Measurements from ENCODE around the gene LRP1-AS. TPM values are rescaled to one million over a fixed set of nuclear protein-coding genes. Genes with fewer than 3 reads are reported as not detected.
A peak's percentile ranks its signal among the peaks of the same experiment; 100 is the strongest.

Gene LRP1-AS
- total RNA-seq, 1 experiment from 2014 or later = not detected

- no peak for DNase-seq (ENCODE audit: low spot score)
Measured at GRCh38 chr12:57099047-57099714, 48.2 kb downstream of the LRP1-AS start.

- no peak for DNase-seq (ENCODE audit: low spot score)
Measured at GRCh38 chr12:57098546-57098945, 48.9 kb downstream of the LRP1-AS start.

GRCh38 chr12:57097554-57097835 lies 49.9 kb downstream of the LRP1-AS start:
- DNase-seq (ENCODE audit: low spot score) = no peak

- no peak for DNase-seq (ENCODE audit: low spot score)
Measured at GRCh38 chr12:57096748-57097553, 50.5 kb downstream of the LRP1-AS start.

- peak; percentile 13 for DNase-seq (ENCODE audit: low spot score)
Measured at GRCh38 chr12:57096099-57096572, 51.3 kb downstream of the LRP1-AS start.

- no peak for DNase-seq (ENCODE audit: low spot score)
Measured at GRCh38 chr12:57095440-57095839, 52.0 kb downstream of the LRP1-AS start.

Other genes starting within 250 kb of the LRP1-AS start
- gene SDR9C7, start 213.2 kb downstream of the LRP1-AS start, total RNA-seq (2014; rRNA removed; shearing (Covaris generic)) = 0.14 TPM in 1 of 2 replicates, not detected in the other
- 0.25 TPM in 1 of 2 replicates, not detected in the other for gene RDH16, start 190.0 kb downstream of the LRP1-AS start, total RNA-seq (2014; rRNA removed; shearing (Covaris generic))
- 3.4 and 3.8 TPM in 2 replicates for gene ZBTB39, start 141.1 kb downstream of the LRP1-AS start, total RNA-seq (2014; rRNA removed; shearing (Covaris generic))
- gene TAC3, start 131.1 kb downstream of the LRP1-AS start, total RNA-seq (2014; rRNA removed; shearing (Covaris generic)) = not detected in 2 replicates
- not detected in 2 replicates for gene MYO1A, start 97.5 kb downstream of the LRP1-AS start, total RNA-seq (2014; rRNA removed; shearing (Covaris generic))
- gene NEMP1, start 68.8 kb downstream of the LRP1-AS start, total RNA-seq (2014; rRNA removed; shearing (Covaris generic)) = 10.5 and 18.0 TPM in 2 replicates
- 16.5 and 20.2 TPM in 2 replicates for gene NAB2, start 58.5 kb downstream of the LRP1-AS start, total RNA-seq (2014; rRNA removed; shearing (Covaris generic))
- gene STAT6, start 36.3 kb downstream of the LRP1-AS start, total RNA-seq (2014; rRNA removed; shearing (Covaris generic)) = 9.3 and 17.9 TPM in 2 replicates
- 5.8 and 6.5 TPM in 2 replicates for gene LRP1, start 19.1 kb downstream of the LRP1-AS start, total RNA-seq (2014; rRNA removed; shearing (Covaris generic))
- gene NXPH4, start 69.2 kb upstream of the LRP1-AS start, total RNA-seq (2014; rRNA removed; shearing (Covaris generic)) = 5.6 and 10.7 TPM in 2 replicates
- 250 and 269 TPM in 2 replicates for gene SHMT2, start 82.1 kb upstream of the LRP1-AS start, total RNA-seq (2014; rRNA removed; shearing (Covaris generic))
- gene STAC3, start 103.6 kb upstream of the LRP1-AS start, total RNA-seq (2014; rRNA removed; shearing (Covaris generic)) = not detected in 2 replicates

All from H4 (cell line).